Stromal cell of bone marrow (primary cell): ENCODE data around the gene MARS1.
"Not testable (repeated sequence)": the region's sequence is repeated elsewhere in the genome, so short reads cannot be mapped to it uniquely, and the experiment has no call there.

Experiments
- DNase-seq: peaks from one replicate; pipeline ENCODE4 v3.0.0-alpha.2; 2012; ENCODE audit warnings: low read depth

MARS1 gene

GRCh38 chr12:57495051-57495701 lies 7.3 kb downstream of the MARS1 start:
- DNase-seq, result not testable (repeated sequence)

GRCh38 chr12:57496822-57497221 lies 9.0 kb downstream of the MARS1 start:
- no peak for DNase-seq

GRCh38 chr12:57497223-57498131 lies 9.6 kb downstream of the MARS1 start:
- DNase-seq, result no peak

GRCh38 chr12:57498132-57498502 lies 10.2 kb downstream of the MARS1 start:
- DNase-seq, result no peak

- DNase-seq, result no peak
Observed at GRCh38 chr12:57498571-57498970, 10.7 kb downstream of the MARS1 start.

GRCh38 chr12:57500213-57500612 lies 12.3 kb downstream of the MARS1 start:
- no peak for DNase-seq

GRCh38 chr12:57502311-57502969 lies 14.6 kb downstream of the MARS1 start:
- not testable (repeated sequence) for DNase-seq

- DNase-seq, result not testable (repeated sequence)
Observed at GRCh38 chr12:57506541-57506940, 18.7 kb downstream of the MARS1 start.

- not testable (repeated sequence) for DNase-seq
Observed at GRCh38 chr12:57507796-57508195, 19.9 kb downstream of the MARS1 start.

- DNase-seq, result no peak
Observed at GRCh38 chr12:57511161-57511560, 23.3 kb downstream of the MARS1 start.

GRCh38 chr12:57511588-57512325 lies 23.9 kb downstream of the MARS1 start:
- no peak for DNase-seq

GRCh38 chr12:57512665-57513064 lies 24.8 kb downstream of the MARS1 start:
- no peak for DNase-seq

- DNase-seq, result no peak
Observed at GRCh38 chr12:57513266-57513665, 25.4 kb downstream of the MARS1 start.

- DNase-seq, result not testable (repeated sequence)
Observed at GRCh38 chr12:57513677-57514076, 25.8 kb downstream of the MARS1 start.

GRCh38 chr12:57514246-57514645 lies 26.4 kb downstream of the MARS1 start:
- DNase-seq, result not testable (repeated sequence)

- DNase-seq, result no peak
Observed at GRCh38 chr12:57514720-57515407, 27.0 kb downstream of the MARS1 start.

GRCh38 chr12:57515408-57515933 lies 27.6 kb downstream of the MARS1 start:
- no peak for DNase-seq

GRCh38 chr12:57515934-57516541 lies 28.2 kb downstream of the MARS1 start:
- DNase-seq, result no peak

GRCh38 chr12:57516617-57517153 lies 28.8 kb downstream of the MARS1 start:
- DNase-seq, result no peak

GRCh38 chr12:57517187-57517586 lies 29.3 kb downstream of the MARS1 start:
- peak; percentile 18 for DNase-seq
